ENCODE data around the gene GLIS1. TPM values are rescaled to one million over a fixed set of nuclear protein-coding genes. Genes with fewer than 3 reads are reported as not detected.

The GLIS1 gene
- total and polyA plus RNA-seq, 8 donors = 0.20 to 4.8 (median 0.55) TPM; not detected in 1

GRCh38 chr1:53517109-53517508 lies 221.9 kb downstream of the GLIS1 start:
- no peaks in the 10 kb centered on the region for H3K27me3 ChIP-seq
- no peaks in the 10 kb centered on the region for H3K9me3 ChIP-seq
- no peak for DNase-seq
- no peak overlapping the region for H3K27ac ChIP-seq
- H3K4me1 ChIP-seq = peaks cover 0 to 25% (median 2%) of the 10 kb centered on the region in 4 donors
- no peak overlapping the region for H3K4me3 ChIP-seq
- 85 to 97% (median 92%) methylated on average over 7 of the region's 7 CpGs for WGBS, 5 donors
- H3K36me3 ChIP-seq = no peaks in the 10 kb centered on the region
- TF ChIP-seq POLR2AphosphoS5 (IDR thresholded peaks at IDR 0.05) = no peak
- no peak for TF ChIP-seq EP300 (IDR thresholded peaks at IDR 0.05)
- TF ChIP-seq POLR2A (IDR thresholded peaks at IDR 0.05) = no peak
- no peak for TF ChIP-seq CTCF (IDR thresholded peaks at IDR 0.05)
- intact Hi-C loops (cut with DNase I; ENCODE audit: low total_unique reads) = no loop called here

GRCh38 chr1:53516181-53516580 lies 222.8 kb downstream of the GLIS1 start:
- 88 to 97% (median 95%) methylated on average over 5 to 7 of the region's 7 CpGs for WGBS, 5 donors
- TF ChIP-seq POLR2A (IDR thresholded peaks at IDR 0.05) = no peak
- no peak for TF ChIP-seq EP300 (IDR thresholded peaks at IDR 0.05)
- TF ChIP-seq POLR2AphosphoS5 (IDR thresholded peaks at IDR 0.05) = no peak
- TF ChIP-seq CTCF (IDR thresholded peaks at IDR 0.05) = no peak
- Histone ChIP-seq H3K4me3 (no peak overlapping the region), H3K36me3 (no peaks in the 10 kb centered on the region), H3K27me3 (no peaks in the 10 kb centered on the region), H3K27ac (no peak overlapping the region), H3K4me1 (peaks cover 0 to 25% (median 0%) of the 10 kb centered on the region in 4 donors), H3K9me3 (no peaks in the 10 kb centered on the region)
- intact Hi-C loops (cut with DNase I; ENCODE audit: low total_unique reads) = no loop called here
- DNase-seq = no peak

GRCh38 chr1:53514436-53514835 lies 224.5 kb downstream of the GLIS1 start:
- H3K4me1 ChIP-seq = peaks cover 0 to 35% (median 0%) of the 10 kb centered on the region in 4 donors
- TF ChIP-seq CTCF (IDR thresholded peaks at IDR 0.05) (no peak), EP300 (IDR thresholded peaks at IDR 0.05) (no peak), POLR2AphosphoS5 (IDR thresholded peaks at IDR 0.05) (no peak), POLR2A (IDR thresholded peaks at IDR 0.05) (no peak)
- DNase-seq = no peak

GRCh38 chr1:53513846-53514245 lies 225.1 kb downstream of the GLIS1 start:
- TF ChIP-seq CTCF (IDR thresholded peaks at IDR 0.05) (no peak), POLR2AphosphoS5 (IDR thresholded peaks at IDR 0.05) (no peak), POLR2A (IDR thresholded peaks at IDR 0.05) (no peak), EP300 (IDR thresholded peaks at IDR 0.05) (no peak)

More at GRCh38 chr1:53514436-53514835, 224.5 kb downstream of the GLIS1 start:
- H3K27ac ChIP-seq = no peak overlapping the region
- intact Hi-C loops (cut with DNase I; ENCODE audit: low total_unique reads) = no loop called here
- H3K36me3 ChIP-seq = no peaks in the 10 kb centered on the region
- H3K4me3 ChIP-seq = no peak overlapping the region
- no peaks in the 10 kb centered on the region for H3K27me3 ChIP-seq
- H3K9me3 ChIP-seq = no peaks in the 10 kb centered on the region
- WGBS, 5 donors = 74 to 84% (median 79%) methylated on average over 10 of the region's 10 CpGs

More at GRCh38 chr1:53513846-53514245, 225.1 kb downstream of the GLIS1 start:
- H3K27me3 ChIP-seq = no peaks in the 10 kb centered on the region
- H3K9me3 ChIP-seq = no peaks in the 10 kb centered on the region
- 91 to 100% (median 93%) methylated on average over 5 to 7 of the region's 7 CpGs for WGBS, 5 donors
- H3K4me3 ChIP-seq = no peak overlapping the region
- peaks cover 0 to 39% (median 0%) of the 10 kb centered on the region in 4 donors for H3K4me1 ChIP-seq
- peak overlapping the region in 1 of 5 donors; percentile 80 for H3K27ac ChIP-seq
- no peaks in the 10 kb centered on the region for H3K36me3 ChIP-seq
- intact Hi-C loops (cut with DNase I; ENCODE audit: low total_unique reads) = no loop called here
- no peak for DNase-seq

All from stomach (tissue), 9 donors.